ENCODE results near the gene AHCYL1. TPM values are rescaled to one million over a fixed set of nuclear protein-coding genes. Genes with fewer than 3 reads are reported as not detected.

Gene AHCYL1
- total RNA-seq, 1 donor from 2014 or later = 31.6 TPM

DNA sequence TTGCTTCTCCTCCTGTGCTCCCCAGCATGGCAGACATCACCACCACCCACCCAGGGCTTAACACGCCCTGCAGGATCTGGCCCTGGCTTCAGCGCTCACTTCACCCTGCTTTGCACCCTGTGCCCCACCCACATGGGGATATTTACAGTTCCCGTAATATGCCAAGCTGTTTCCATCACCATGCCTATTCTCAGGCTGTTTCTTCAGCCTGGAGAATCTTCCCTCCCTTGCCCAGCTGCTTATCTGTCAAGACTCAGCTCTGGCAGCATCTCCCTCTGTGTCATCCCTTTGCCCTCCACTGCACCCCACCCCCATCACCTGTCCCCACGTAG lies 3.6 kb upstream of the AHCYL1 start:
- DNase-seq (ENCODE audit: low read depth) = no peak
- no peak for FAIRE-seq
- TF ChIP-seq, protein P1, sequence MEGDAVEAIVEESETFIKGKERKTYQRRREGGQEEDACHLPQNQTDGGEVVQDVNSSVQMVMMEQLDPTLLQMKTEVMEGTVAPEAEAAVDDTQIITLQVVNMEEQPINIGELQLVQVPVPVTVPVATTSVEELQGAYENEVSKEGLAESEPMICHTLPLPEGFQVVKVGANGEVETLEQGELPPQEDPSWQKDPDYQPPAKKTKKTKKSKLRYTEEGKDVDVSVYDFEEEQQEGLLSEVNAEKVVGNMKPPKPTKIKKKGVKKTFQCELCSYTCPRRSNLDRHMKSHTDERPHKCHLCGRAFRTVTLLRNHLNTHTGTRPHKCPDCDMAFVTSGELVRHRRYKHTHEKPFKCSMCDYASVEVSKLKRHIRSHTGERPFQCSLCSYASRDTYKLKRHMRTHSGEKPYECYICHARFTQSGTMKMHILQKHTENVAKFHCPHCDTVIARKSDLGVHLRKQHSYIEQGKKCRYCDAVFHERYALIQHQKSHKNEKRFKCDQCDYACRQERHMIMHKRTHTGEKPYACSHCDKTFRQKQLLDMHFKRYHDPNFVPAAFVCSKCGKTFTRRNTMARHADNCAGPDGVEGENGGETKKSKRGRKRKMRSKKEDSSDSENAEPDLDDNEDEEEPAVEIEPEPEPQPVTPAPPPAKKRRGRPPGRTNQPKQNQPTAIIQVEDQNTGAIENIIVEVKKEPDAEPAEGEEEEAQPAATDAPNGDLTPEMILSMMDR (IDR thresholded peaks at IDR 0.05; ENCODE audit: insufficient read depth, low read length, severe bottlenecking) = no peak
- no peak overlapping the region for H3K4me3 ChIP-seq (ENCODE audit: low read depth, low read length)
- no peaks in the 10 kb centered on the region for H3K36me3 ChIP-seq (ENCODE audit: control insufficient read depth, insufficient read depth, low read length)
- H3K27me3 ChIP-seq (ENCODE audit: control insufficient read depth, insufficient read depth, low read length) = no peaks in the 10 kb centered on the region

DNA sequence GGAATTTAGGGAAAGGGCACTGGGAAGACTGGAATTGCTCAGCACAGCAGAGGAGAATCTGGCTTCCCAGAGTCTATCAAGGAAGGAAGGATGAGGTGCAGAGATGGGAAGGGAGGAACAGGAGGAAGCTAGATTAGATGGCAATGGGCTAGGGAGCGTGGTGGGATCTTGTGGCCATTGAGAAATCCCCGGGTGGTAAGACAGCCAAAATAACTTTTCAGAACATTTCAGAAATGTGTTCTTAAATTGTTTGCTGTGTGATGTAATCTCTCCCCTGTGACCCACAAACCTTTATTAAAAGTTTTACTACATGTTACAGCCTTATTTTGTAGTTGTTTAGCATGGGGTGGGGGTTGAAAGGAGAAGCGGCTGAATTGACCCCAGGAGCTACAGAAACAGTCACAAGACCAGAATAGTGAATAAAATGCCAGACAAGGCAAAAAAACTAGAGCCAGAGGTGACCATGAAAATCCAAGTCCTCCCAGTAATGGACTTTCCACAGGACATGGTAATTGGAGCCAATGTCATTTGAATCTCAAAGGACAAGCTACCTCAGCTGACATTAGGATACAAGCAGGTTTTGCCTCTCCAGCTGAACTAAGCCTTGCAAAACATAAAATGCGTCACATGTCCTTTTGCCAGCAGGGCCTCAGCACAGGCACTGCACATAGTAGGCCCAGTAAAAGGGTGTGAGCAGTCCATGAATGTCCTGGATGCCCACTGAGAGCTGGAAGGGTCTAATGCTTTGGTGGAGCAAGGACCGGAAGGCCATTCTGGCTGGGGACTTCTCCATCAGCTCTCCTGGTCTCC lies 980 bp upstream of the AHCYL1 start:
- TF ChIP-seq, protein P1 (IDR thresholded peaks at IDR 0.05; ENCODE audit: insufficient read depth, low read length, severe bottlenecking) = no peak
- Histone ChIP-seq H3K27me3 (ENCODE audit: control insufficient read depth, insufficient read depth, low read length) (no peaks in the 10 kb centered on the region), H3K4me3 (ENCODE audit: low read depth, low read length) (no peak overlapping the region), H3K36me3 (ENCODE audit: control insufficient read depth, insufficient read depth, low read length) (no peaks in the 10 kb centered on the region)
- FAIRE-seq = no peak
- no peak for DNase-seq (ENCODE audit: low read depth)

DNA sequence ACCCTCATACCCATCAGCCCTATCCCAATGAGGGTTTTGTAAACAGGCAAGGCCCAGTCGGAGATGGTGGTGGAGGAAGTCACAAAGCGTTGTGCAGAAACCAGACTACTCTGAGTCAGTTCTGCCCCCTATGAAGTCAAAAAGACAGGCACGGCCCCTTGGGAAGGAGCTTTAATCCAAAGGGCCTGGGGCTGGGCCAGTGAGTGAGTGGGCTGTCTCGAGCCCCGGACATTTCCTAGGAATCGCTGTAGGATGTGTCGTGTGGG lies 442 bp upstream of the AHCYL1 start:
- DNase-seq (ENCODE audit: low read depth) = no peak
- Histone ChIP-seq H3K36me3 (ENCODE audit: control insufficient read depth, insufficient read depth, low read length) (no peaks in the 10 kb centered on the region), H3K4me3 (ENCODE audit: low read depth, low read length) (no peak overlapping the region), H3K27me3 (ENCODE audit: control insufficient read depth, insufficient read depth, low read length) (no peaks in the 10 kb centered on the region)
- TF ChIP-seq, protein P1 (IDR thresholded peaks at IDR 0.05; ENCODE audit: insufficient read depth, low read length, severe bottlenecking) = no peak
- no peak for FAIRE-seq

DNA sequence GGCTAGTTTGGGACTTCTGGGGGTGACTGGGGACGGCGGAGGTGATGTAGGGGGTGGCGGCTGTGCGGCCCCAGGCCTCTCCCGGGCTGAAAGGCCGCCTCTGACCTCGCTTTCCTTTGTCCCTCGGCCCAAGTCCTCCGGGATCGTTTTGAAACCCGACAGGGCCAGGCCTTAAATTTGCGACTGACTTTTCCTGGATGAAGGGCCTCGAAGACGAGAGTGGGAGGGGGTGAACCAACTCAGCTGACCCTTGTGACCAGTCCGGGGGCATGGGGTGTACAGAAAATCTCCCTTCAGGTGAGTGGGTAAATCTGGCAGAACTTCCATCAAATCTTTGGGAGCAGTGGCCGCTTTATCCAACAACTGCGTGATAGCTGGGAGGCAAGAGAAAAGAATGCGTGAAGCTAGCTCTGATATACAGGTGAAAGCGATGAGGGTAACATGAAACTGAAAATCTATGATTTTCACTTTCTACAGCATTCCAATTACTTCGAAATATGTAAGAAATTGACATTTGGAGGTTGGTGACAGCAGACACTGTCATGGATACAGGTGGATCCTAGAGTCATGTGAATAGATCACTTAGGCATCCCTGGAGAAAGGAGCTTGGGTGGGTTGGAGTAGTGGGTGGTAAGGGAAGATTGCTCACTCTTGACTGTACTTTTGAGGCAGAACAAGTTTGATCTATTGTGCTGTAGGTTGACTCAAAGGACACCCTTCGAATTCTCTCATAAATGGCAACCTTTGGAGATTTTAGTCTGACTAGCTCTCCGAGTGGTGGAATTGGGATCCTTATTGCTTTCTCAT lies 885 bp downstream of the AHCYL1 start:
- Histone ChIP-seq H3K27me3 (ENCODE audit: control insufficient read depth, insufficient read depth, low read length) (no peaks in the 10 kb centered on the region), H3K36me3 (ENCODE audit: control insufficient read depth, insufficient read depth, low read length) (no peaks in the 10 kb centered on the region), H3K4me3 (ENCODE audit: low read depth, low read length) (peak overlapping the region; percentile 75)
- no peak for FAIRE-seq
- TF ChIP-seq, protein P1 (IDR thresholded peaks at IDR 0.05; ENCODE audit: insufficient read depth, low read length, severe bottlenecking) = no peak
- peak; percentile 37 for DNase-seq (ENCODE audit: low read depth)

DNA sequence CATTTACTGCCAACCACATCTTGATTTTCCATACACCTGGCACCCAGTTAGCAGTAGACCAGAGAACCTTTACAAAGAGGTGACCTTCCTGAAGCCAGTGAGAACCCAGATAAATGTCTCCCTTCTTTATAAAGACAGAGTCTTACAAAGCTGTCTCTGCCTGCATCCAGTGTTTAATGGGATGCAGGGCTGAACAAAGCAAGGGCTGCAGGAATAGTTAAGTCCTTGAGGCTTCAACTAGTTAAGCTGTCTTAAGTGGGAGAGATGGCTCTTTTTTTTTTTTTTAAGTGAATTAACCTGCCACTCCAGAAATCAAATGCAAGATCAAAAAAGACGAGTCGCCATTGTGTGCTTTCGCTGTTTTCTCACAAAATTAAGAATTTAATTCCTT lies 1.5 kb downstream of the AHCYL1 start:
- H3K4me3 ChIP-seq (ENCODE audit: low read depth, low read length) = peak overlapping the region; percentile 75
- TF ChIP-seq, protein P1 (IDR thresholded peaks at IDR 0.05; ENCODE audit: insufficient read depth, low read length, severe bottlenecking) = no peak
- DNase-seq (ENCODE audit: low read depth) (no peak), FAIRE-seq (no peak)
- H3K27me3 ChIP-seq (ENCODE audit: control insufficient read depth, insufficient read depth, low read length) = no peaks in the 10 kb centered on the region
- H3K36me3 ChIP-seq (ENCODE audit: control insufficient read depth, insufficient read depth, low read length) = no peaks in the 10 kb centered on the region

Data from bronchial epithelial cell (primary cell).